RWPE1 (cell line): Measurements from ENCODE around the gene INHBA.

Experiments
- CTCF ChIA-PET: fragments of 350-600 bp; sonication (Branson Sonifier 250); formaldehyde crosslinking; extraction: SDS; loops from one replicate; lab custom pipeline; 2021; lab: Yijun Ruan, JAX
- POLR2A ChIA-PET: fragments of 400-600 bp; formaldehyde crosslinking; extraction: SDS; loops from one replicate; lab custom pipeline; 2020; ENCODE audit warnings: antibody characterized with exemption; ENCODE audit not compliant: low non-redundant PET; lab: Yijun Ruan, JAX
- DNase-seq: peaks from one replicate; pipeline ENCODE4 v3.0.0; 2012; ENCODE audit warnings: low spot score
- H3K27ac ChIP-seq: fragments of 450-650 bp; 2 replicates; pipeline ENCODE4 v1.5.1; 2017
- CTCF ChIP-seq: fragments of 450-650 bp; conservative IDR thresholded peaks from 2 replicates; pipeline ENCODE4 v1.5.1; 2017; ENCODE audit warnings: low read depth, mild to moderate bottlenecking

Gene INHBA

GRCh38 chr7:41699516-41699915, 3.4 kb downstream of the INHBA start:
- H3K27ac ChIP-seq: peak overlapping the region; percentile 43
- TF ChIP-seq CTCF: no peak
- ChIA-PET CTCF (no interaction called here), POLR2A (no interaction called here)
- no peak for DNase-seq

GRCh38 chr7:41698726-41699125, 4.2 kb downstream of the INHBA start:
- DNase-seq: peak; percentile 74
- no peak for TF ChIP-seq CTCF
- CTCF ChIA-PET: interaction anchor here (0.6 to 0.7 kb wide), 2 partner anchors 937 to 1312 kb away, joined by 3 read pairs; no protein-coding TSS in a partner anchor
- peak overlapping the region; percentile 30; the same call in 1 of the 2 replicates for H3K27ac ChIP-seq
- POLR2A ChIA-PET: no interaction called here

GRCh38 chr7:41698114-41698513, 4.8 kb downstream of the INHBA start:
- H3K27ac ChIP-seq: no peak overlapping the region; the same call in 1 of the 2 replicates
- TF ChIP-seq CTCF: no peak
- ChIA-PET POLR2A (no interaction called here), CTCF (interaction anchor here (0.7 kb wide), 2 partner anchors 649 to 936 kb away, joined by 3 read pairs; no protein-coding TSS in a partner anchor)
- no peak for DNase-seq

GRCh38 chr7:41696323-41696916, 6.5 kb downstream of the INHBA start:
- DNase-seq: peak; percentile 59
- POLR2A ChIA-PET: interaction anchor here (0.5 kb wide), 1 partner anchor 8 kb away, joined by 3 read pairs; no protein-coding TSS in a partner anchor
- CTCF ChIA-PET: interaction anchor here (0.6 to 1.1 kb wide), 8 partner anchors 15 to 1366 kb away, joined by 3 to 5 read pairs (median 3); no protein-coding TSS in a partner anchor
- no peak overlapping the region for H3K27ac ChIP-seq
- TF ChIP-seq CTCF: peak; percentile 87

- DNase-seq: no peak
- ChIA-PET POLR2A (interaction anchor here (0.5 kb wide), 1 partner anchor 7 kb away, joined by 3 read pairs; no protein-coding TSS in a partner anchor), CTCF (interaction anchor here (0.6 to 1.0 kb wide), 4 partner anchors 72 to 691 kb away, joined by 3 to 5 read pairs (median 3); no protein-coding TSS in a partner anchor)
- no peak for TF ChIP-seq CTCF
- no peak overlapping the region for H3K27ac ChIP-seq
Measured at GRCh38 chr7:41695661-41696322, 7.1 kb downstream of the INHBA start.

- POLR2A ChIA-PET: no interaction called here
- no peak for DNase-seq
- CTCF ChIA-PET: no interaction called here
- no peak for TF ChIP-seq CTCF
- H3K27ac ChIP-seq: no peak overlapping the region
Measured at GRCh38 chr7:41694495-41694894, 8.4 kb downstream of the INHBA start.
